IMR-90 (cell line): ENCODE measurements around the gene ANKDD1A. TPM values are rescaled to one million over a fixed set of nuclear protein-coding genes. Genes with fewer than 3 reads are reported as not detected.

Experiments
- ATAC-seq: fragments of 200-7000 bp; cut with Tn5 transposase; 2 replicates; pipeline ENCODE4 v1.9.1; 2020; ENCODE audit warnings: low read depth, mild to moderate bottlenecking, moderate library complexity
- BruUV-seq: library from RNA; stranded (reverse); fragments of 400-500 nt; replicated peaks from 2 replicates; lab custom pipeline; 2021; lab: Mats Ljungman, UMichigan
- CTCF ChIA-PET: fragments of 300-600 bp; formaldehyde crosslinking; extraction: SDS; loops from one replicate; lab custom pipeline; 2021; ENCODE audit warnings: antibody characterized with exemption; lab: Yijun Ruan, JAX
- POLR2A ChIA-PET: fragments of 300-600 bp; sonication (Branson Sonifier 250); formaldehyde crosslinking; loops from one replicate; lab custom pipeline; 2022; ENCODE audit warnings: antibody characterized with exemption; ENCODE audit not compliant: unreplicated experiment; lab: Charles Lee
- DNase-seq: peaks from one replicate; pipeline ENCODE4 v3.0.0; 2013
- H2AFZ ChIP-seq: replicated peaks from 2 replicates; pipeline ENCODE3; 2013; ENCODE audit warnings: low read length, mild to moderate bottlenecking; ENCODE audit not compliant: poor library complexity
- H2AK5ac ChIP-seq: 2 replicates; pipeline ENCODE4 v1.6.1; 2013; ENCODE audit warnings: low read depth, low read length, inconsistent platforms
- H2AK9ac ChIP-seq: replicated peaks from 2 replicates; pipeline ENCODE3; 2013; ENCODE audit warnings: mild to moderate bottlenecking, low read depth, low read length, moderate library complexity; ENCODE audit not compliant: poor library complexity
- H2BK120ac ChIP-seq: 2 replicates; pipeline ENCODE4 v1.6.1; 2013; ENCODE audit warnings: low read depth, low read length, inconsistent platforms
- H2BK15ac ChIP-seq: 3 replicates; pipeline ENCODE4 v1.6.1; 2013; ENCODE audit warnings: low read depth, low read length, inconsistent platforms
- H2BK20ac ChIP-seq: 2 replicates; pipeline ENCODE4 v1.6.1; 2013; ENCODE audit warnings: low read depth, mild to moderate bottlenecking, inconsistent platforms, low read length, moderate library complexity
- H2BK5ac ChIP-seq: 2 replicates; pipeline ENCODE4 v1.6.1; 2013; ENCODE audit warnings: mild to moderate bottlenecking, low read depth, low read length, inconsistent platforms; ENCODE audit not compliant: poor library complexity, severe bottlenecking
- H3K14ac ChIP-seq: replicated peaks from 2 replicates; pipeline ENCODE4 v1.6.1; 2013; ENCODE audit warnings: low read depth, low read length, inconsistent platforms
- H3K18ac ChIP-seq: 2 replicates; pipeline ENCODE4 v1.6.1; 2013; ENCODE audit warnings: low read depth, low read length, control low read depth
- H3K23ac ChIP-seq: 2 replicates; pipeline ENCODE4 v1.6.1; 2013; ENCODE audit warnings: low read depth, low read length, inconsistent platforms
- H3K27ac ChIP-seq: 2 replicates; pipeline ENCODE4 v1.5.1; 2013; ENCODE audit warnings: mild to moderate bottlenecking, control low read depth, low read length; ENCODE audit not compliant: insufficient read depth
- H3K27me3 ChIP-seq: 2 replicates; pipeline ENCODE4 v1.6.1; 2013; ENCODE audit warnings: low read length; ENCODE audit not compliant: control insufficient read depth, insufficient read depth
- H3K36me3 ChIP-seq: 2 replicates; pipeline ENCODE4 v1.6.1; 2013; ENCODE audit warnings: low read length, mixed read lengths; ENCODE audit not compliant: control insufficient read depth, insufficient read depth
- H3K4ac ChIP-seq: 2 replicates; pipeline ENCODE4 v1.6.1; 2013; ENCODE audit warnings: low read depth, low read length, inconsistent platforms
- H3K4me1 ChIP-seq: 2 replicates; pipeline ENCODE4 v1.6.1; 2013; ENCODE audit warnings: low read length, mixed read lengths; ENCODE audit not compliant: control insufficient read depth, insufficient read depth
- H3K4me2 ChIP-seq: 2 replicates; pipeline ENCODE4 v1.6.1; 2013; ENCODE audit warnings: low read depth, mild to moderate bottlenecking, control low read depth, low read length, moderate library complexity
- H3K4me3 ChIP-seq: 2 replicates; pipeline ENCODE4 v1.5.1; 2013; ENCODE audit warnings: low read depth, mild to moderate bottlenecking, control low read depth, low read length, moderate library complexity; ENCODE audit not compliant: insufficient read depth
- H3K56ac ChIP-seq: 2 replicates; pipeline ENCODE4 v1.6.1; 2013; ENCODE audit warnings: low read length, inconsistent platforms; ENCODE audit not compliant: insufficient read depth; ENCODE audit errors: extremely low read depth
- H3K79me1 ChIP-seq, 2 experiments: 2 replicates each; pipeline ENCODE4 v1.6.1; 2013; ENCODE audit warnings: low read length in 2 of 2, inconsistent platforms in 1 of 2, low read depth in 1 of 2
- H3K9ac ChIP-seq: 2 replicates; pipeline ENCODE4 v1.6.1; 2013; ENCODE audit warnings: low read depth, low read length, control low read depth
- H3K9me1 ChIP-seq: 2 replicates; pipeline ENCODE4 v1.6.1; 2013; ENCODE audit warnings: low read length, inconsistent platforms; ENCODE audit not compliant: insufficient read depth
- H3K9me3 ChIP-seq: 2 replicates; pipeline ENCODE4 v1.6.1; 2013; ENCODE audit warnings: low read length; ENCODE audit not compliant: control insufficient read depth, insufficient read depth
- H4K20me1 ChIP-seq: 2 replicates; pipeline ENCODE4 v1.6.1; 2013; ENCODE audit warnings: low read length, inconsistent platforms; ENCODE audit not compliant: insufficient read depth
- H4K5ac ChIP-seq: 2 replicates; pipeline ENCODE4 v1.6.1; 2013; ENCODE audit warnings: mild to moderate bottlenecking, low read depth, low read length, control low read depth
- H4K8ac ChIP-seq, 2 experiments: 2 replicates each; pipeline ENCODE4 v1.6.1; 2013; ENCODE audit warnings: low read depth in 2 of 2, low read length in 2 of 2, control low read depth in 1 of 2, inconsistent platforms in 1 of 2
- H4K91ac ChIP-seq: 2 replicates; pipeline ENCODE4 v1.6.1; 2013; ENCODE audit warnings: low read depth, low read length, inconsistent platforms; ENCODE audit not compliant: insufficient read depth
- MAZ ChIP-seq: IDR thresholded peaks from 2 replicates; pipeline ENCODE4 v1.6.1; 2012; ENCODE audit warnings: low read depth, mild to moderate bottlenecking, low read length, improper control_type of control experiment, moderate library complexity, borderline replicate concordance
- POLR2A ChIP-seq: IDR thresholded peaks from 2 replicates; pipeline ENCODE4 v1.6.1; 2012; ENCODE audit warnings: mild to moderate bottlenecking, low read depth, low read length
- RAD21 ChIP-seq: IDR thresholded peaks from 2 replicates; pipeline ENCODE4 v1.6.1; 2012; ENCODE audit warnings: low read length, improper control_type of control experiment
- RCOR1 ChIP-seq: IDR thresholded peaks from 2 replicates; pipeline ENCODE4 v1.6.1; 2012; ENCODE audit warnings: mild to moderate bottlenecking, low read length, improper control_type of control experiment; ENCODE audit not compliant: insufficient replicate concordance
- WGBS, 2 experiments: methylation state at CpG; one replicate each; pipeline versions ENCODE4 v1.1.5 to v1.1.7; 2013; ENCODE audit warnings: missing lambda C conversion rate in 2 of 2; ENCODE audit not compliant: insufficient read length in 1 of 2; ENCODE audit errors: extremely low coverage in 2 of 2; 5-methylcytosine and 5-hydroxymethylcytosine counted together
- dilution Hi-C: fragments of 300-500 bp; cut with HindIII; formaldehyde crosslinking; loops from one replicate; pipeline ENCODE4 v1.14.3; 2018; ENCODE audit warnings: low sequenced_read_pairs; ENCODE audit not compliant: unreplicated experiment
- in situ Hi-C: fragments of 300-500 bp; cut with MboI; formaldehyde crosslinking; loops from 3 replicates; pipeline ENCODE4 v1.14.3; 2019; ENCODE audit warnings: low sequenced_read_pairs, inconsistent platforms, mixed read lengths
- intact Hi-C: fragments of 100-400 bp; cut with micrococcal nuclease; formaldehyde crosslinking; loops from 2 replicates; pipeline ENCODE4 v1.10.0; 2022
- polyA plus RNA-seq, 3 experiments: library from polyadenylated mRNA; depleted of rRNA; stranded (reverse); fragments of >200 nt; gene quantifications; 2 replicates each; pipeline ENCODE4 v1.2.3, GENCODE V29; 2012; ENCODE audit warnings: low replicate concordance in 1 of 3
- total RNA-seq: library from RNA; depleted of rRNA; stranded (reverse); fragments of >200 nt; gene quantifications from 2 replicates; pipeline ENCODE4 v1.2.3, GENCODE V29; 2012

Gene ANKDD1A
- total and polyA plus RNA-seq, 2 of the 4 experiments (the other 2 are of a cell fraction), result 3.6 to 4.9 TPM

- H4K91ac ChIP-seq, result no peak overlapping the region
- BruUV-seq, result no TSS peak
- no peak overlapping the region for H3K4me3 ChIP-seq
- no peak overlapping the region for H2AK5ac ChIP-seq
- in situ Hi-C loops, result no loop called here
- no peak overlapping the region for H2AFZ ChIP-seq
- H2BK15ac ChIP-seq, result no peak overlapping the region
- H2BK120ac ChIP-seq, result no peak overlapping the region
- no peaks in the 10 kb centered on the region for H3K36me3 ChIP-seq
- H3K4me2 ChIP-seq, result no peak overlapping the region
- dilution Hi-C loops, result no loop called here
- no peak overlapping the region for H4K8ac ChIP-seq
- H3K9me3 ChIP-seq, result peaks cover 6% of the 10 kb centered on the region
- H3K56ac ChIP-seq, result no peak overlapping the region
- H2BK5ac ChIP-seq, result no peak overlapping the region
- no peak overlapping the region for H3K4ac ChIP-seq
- H3K14ac ChIP-seq, result no peak overlapping the region
- ATAC-seq (no peak), DNase-seq (no peak)
- no peak overlapping the region for H3K27ac ChIP-seq
- H3K4me1 ChIP-seq, result peaks cover 22% of the 10 kb centered on the region
- no peaks in the 10 kb centered on the region for H4K20me1 ChIP-seq
- no peak overlapping the region for H3K23ac ChIP-seq
- H3K27me3 ChIP-seq, result no peaks in the 10 kb centered on the region
- peaks cover 21% of the 10 kb centered on the region for H3K9me1 ChIP-seq
- no peak for TF ChIP-seq POLR2A
- no peak for TF ChIP-seq MAZ
- TF ChIP-seq RAD21, result no peak
- TF ChIP-seq RCOR1, result no peak
- intact Hi-C loops, result no loop called here
- no peak overlapping the region for H4K5ac ChIP-seq
- H2AK9ac ChIP-seq, result no peak overlapping the region
- no peak overlapping the region for H2BK20ac ChIP-seq
- no peak overlapping the region for H3K18ac ChIP-seq
- CTCF ChIA-PET, result no interaction called here
- POLR2A ChIA-PET, result no interaction called here
- no peak overlapping the region for H3K9ac ChIP-seq
- 90% methylated on average over 3 of the region's 5 CpGs; no CpG with 5 or more reads in 1 of the 2 experiments for WGBS, 2 experiments
- peaks cover 9 to 10% of the 10 kb centered on the region in 2 experiments; a peak in 2 of 4 replicates for H3K79me1 ChIP-seq
These were observed 10.6 kb upstream of the ANKDD1A start for GRCh38 chr15:64901141-64901540.
